ENCODE measurements around the gene NSF.
A peak's percentile ranks its signal among the peaks of the same experiment; 100 is the strongest.
"Not testable (repeated sequence)": the region's sequence is repeated elsewhere in the genome, so short reads cannot be mapped to it uniquely, and the experiment has no call there.

The NSF gene

GRCh38 chr17:46590157-46591146 lies at the start of gene NSF:
NSF (plus strand) TSS chr17:46590669; CDS start chr17:46590776, 107 bp downstream.
- DNase-seq, result not testable (repeated sequence)

- DNase-seq, result not testable (repeated sequence)
Observed at GRCh38 chr17:46548607-46549006, 41.9 kb upstream of the NSF start.

- not testable (repeated sequence) for DNase-seq
Observed at GRCh38 chr17:46559155-46559554, 31.3 kb upstream of the NSF start.

GRCh38 chr17:46560048-46560447 lies 30.4 kb upstream of the NSF start:
- not testable (repeated sequence) for DNase-seq

- DNase-seq, result not testable (repeated sequence)
Observed at GRCh38 chr17:46566284-46566683, 24.2 kb upstream of the NSF start.

GRCh38 chr17:46566980-46567379 lies 23.5 kb upstream of the NSF start:
- not testable (repeated sequence) for DNase-seq

GRCh38 chr17:46571796-46572195 lies 18.7 kb upstream of the NSF start:
- DNase-seq, result not testable (repeated sequence)

GRCh38 chr17:46579083-46580075 lies 11.1 kb upstream of the NSF start, which contains the start of gene ARL17A:
ARL17A (minus strand) TSS chr17:46579691; CDS start chr17:46576322, 3,369 bp downstream.
- DNase-seq, result peak; percentile 60

- not testable (repeated sequence) for DNase-seq
Observed at GRCh38 chr17:46580082-46580481, 10.4 kb upstream of the NSF start.

- not testable (repeated sequence) for DNase-seq
Observed at GRCh38 chr17:46585444-46585843, 5.0 kb upstream of the NSF start.

GRCh38 chr17:46591332-46591731 lies 863 bp downstream of the NSF start:
- DNase-seq, result not testable (repeated sequence)

- not testable (repeated sequence) for DNase-seq
Observed at GRCh38 chr17:46598344-46598931, 8.0 kb downstream of the NSF start.

- DNase-seq, result not testable (repeated sequence)
Observed at GRCh38 chr17:46600767-46601166, 10.3 kb downstream of the NSF start.

- not testable (repeated sequence) for DNase-seq
Observed at GRCh38 chr17:46603125-46603524, 12.7 kb downstream of the NSF start.

GRCh38 chr17:46611304-46611703 lies 20.8 kb downstream of the NSF start:
- not testable (repeated sequence) for DNase-seq

GRCh38 chr17:46613876-46614275 lies 23.4 kb downstream of the NSF start:
- not testable (repeated sequence) for DNase-seq

- DNase-seq, result not testable (repeated sequence)
Observed at GRCh38 chr17:46617121-46617520, 26.7 kb downstream of the NSF start.

GRCh38 chr17:46618975-46619374 lies 28.5 kb downstream of the NSF start:
- DNase-seq, result not testable (repeated sequence)

- not testable (repeated sequence) for DNase-seq
Observed at GRCh38 chr17:46623790-46624189, 33.3 kb downstream of the NSF start.

GRCh38 chr17:46624726-46625125 lies 34.3 kb downstream of the NSF start:
- DNase-seq, result not testable (repeated sequence)

GRCh38 chr17:46627452-46627851 lies 37.0 kb downstream of the NSF start:
- not testable (repeated sequence) for DNase-seq

GRCh38 chr17:46628753-46629436 lies 38.4 kb downstream of the NSF start:
- DNase-seq, result not testable (repeated sequence)
